ENCODE data around the gene STARD9. TPM values are rescaled to one million over a fixed set of nuclear protein-coding genes. Genes with fewer than 3 reads are reported as not detected.

Gene STARD9
- total RNA-seq, 1 donor from 2014 or later: 1.6 TPM

DNA sequence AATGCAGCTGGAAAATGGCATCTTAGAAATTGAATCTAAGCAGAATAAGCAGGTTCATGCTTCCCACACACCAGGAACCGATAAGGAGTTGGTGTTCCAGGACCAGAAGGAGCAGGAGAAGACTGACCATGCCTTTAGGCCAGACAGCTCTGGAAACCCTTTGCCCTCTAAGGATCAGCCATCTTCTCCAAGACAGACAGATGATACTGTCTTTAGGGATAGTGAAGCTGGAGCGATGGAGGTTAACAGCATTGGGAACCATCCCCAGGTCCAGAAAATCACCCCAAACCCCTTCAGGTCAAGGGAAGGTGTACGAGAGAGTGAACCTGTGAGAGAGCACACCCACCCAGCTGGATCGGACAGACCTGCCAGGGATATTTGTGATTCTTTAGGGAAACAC, 112.3 kb downstream of the STARD9 start:
- FAIRE-seq (peak; percentile 84), DNase-seq (ENCODE audit: low read depth) (no peak)
- Histone ChIP-seq H3K4me3 (ENCODE audit: low read depth, low read length) (no peak overlapping the region), H3K36me3 (ENCODE audit: control insufficient read depth, insufficient read depth, low read length) (no peaks in the 10 kb centered on the region), H3K27me3 (ENCODE audit: control insufficient read depth, insufficient read depth, low read length) (no peaks in the 10 kb centered on the region)
- TF ChIP-seq, protein P1, sequence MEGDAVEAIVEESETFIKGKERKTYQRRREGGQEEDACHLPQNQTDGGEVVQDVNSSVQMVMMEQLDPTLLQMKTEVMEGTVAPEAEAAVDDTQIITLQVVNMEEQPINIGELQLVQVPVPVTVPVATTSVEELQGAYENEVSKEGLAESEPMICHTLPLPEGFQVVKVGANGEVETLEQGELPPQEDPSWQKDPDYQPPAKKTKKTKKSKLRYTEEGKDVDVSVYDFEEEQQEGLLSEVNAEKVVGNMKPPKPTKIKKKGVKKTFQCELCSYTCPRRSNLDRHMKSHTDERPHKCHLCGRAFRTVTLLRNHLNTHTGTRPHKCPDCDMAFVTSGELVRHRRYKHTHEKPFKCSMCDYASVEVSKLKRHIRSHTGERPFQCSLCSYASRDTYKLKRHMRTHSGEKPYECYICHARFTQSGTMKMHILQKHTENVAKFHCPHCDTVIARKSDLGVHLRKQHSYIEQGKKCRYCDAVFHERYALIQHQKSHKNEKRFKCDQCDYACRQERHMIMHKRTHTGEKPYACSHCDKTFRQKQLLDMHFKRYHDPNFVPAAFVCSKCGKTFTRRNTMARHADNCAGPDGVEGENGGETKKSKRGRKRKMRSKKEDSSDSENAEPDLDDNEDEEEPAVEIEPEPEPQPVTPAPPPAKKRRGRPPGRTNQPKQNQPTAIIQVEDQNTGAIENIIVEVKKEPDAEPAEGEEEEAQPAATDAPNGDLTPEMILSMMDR (IDR thresholded peaks at IDR 0.05; ENCODE audit: insufficient read depth, low read length, severe bottlenecking): no peak

DNA sequence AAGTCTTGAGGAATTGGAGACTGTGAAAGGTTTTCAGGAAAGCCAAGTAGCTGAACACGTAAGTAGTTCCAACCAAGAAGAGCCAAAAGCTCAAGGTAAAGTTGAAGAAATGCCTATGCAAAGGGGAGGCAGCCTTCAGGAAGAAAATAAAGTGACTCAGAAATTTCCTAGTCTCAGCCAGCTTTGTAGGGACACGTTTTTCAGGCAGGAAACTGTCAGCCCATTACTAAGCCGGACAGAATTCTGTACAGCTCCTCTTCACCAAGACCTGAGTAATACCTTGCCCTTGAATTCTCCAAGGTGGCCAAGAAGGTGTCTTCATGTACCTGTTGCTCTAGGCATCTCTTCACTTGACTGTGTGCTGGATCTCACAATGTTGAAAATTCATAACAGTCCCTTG, 112.9 kb downstream of the STARD9 start:
- no peaks in the 10 kb centered on the region for H3K36me3 ChIP-seq (ENCODE audit: control insufficient read depth, insufficient read depth, low read length)
- FAIRE-seq (peak; percentile 76), DNase-seq (ENCODE audit: low read depth) (peak; percentile 94)
- TF ChIP-seq, protein P1 (IDR thresholded peaks at IDR 0.05; ENCODE audit: insufficient read depth, low read length, severe bottlenecking): no peak
- no peaks in the 10 kb centered on the region for H3K27me3 ChIP-seq (ENCODE audit: control insufficient read depth, insufficient read depth, low read length)
- H3K4me3 ChIP-seq (ENCODE audit: low read depth, low read length): no peak overlapping the region

DNA sequence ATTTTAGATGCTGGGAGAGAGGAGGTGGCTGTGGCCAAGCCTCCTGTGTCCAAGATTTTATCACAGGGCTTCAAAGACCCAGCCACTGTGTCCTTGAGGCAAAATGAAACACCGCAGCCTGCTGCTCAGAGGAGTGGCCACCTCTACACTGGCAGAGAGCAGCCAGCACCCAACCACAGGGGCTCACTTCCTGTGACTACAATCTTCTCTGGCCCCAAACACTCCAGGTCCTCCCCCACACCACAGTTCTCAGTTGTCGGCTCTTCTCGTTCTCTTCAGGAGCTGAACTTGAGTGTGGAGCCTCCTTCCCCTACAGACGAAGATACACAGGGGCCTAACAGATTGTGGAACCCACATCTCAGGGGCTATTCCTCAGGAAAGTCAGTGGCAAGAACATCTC, 115.9 kb downstream of the STARD9 start:
- FAIRE-seq: no peak
- no peaks in the 10 kb centered on the region for H3K27me3 ChIP-seq (ENCODE audit: control insufficient read depth, insufficient read depth, low read length)
- no peak for DNase-seq (ENCODE audit: low read depth)

DNA sequence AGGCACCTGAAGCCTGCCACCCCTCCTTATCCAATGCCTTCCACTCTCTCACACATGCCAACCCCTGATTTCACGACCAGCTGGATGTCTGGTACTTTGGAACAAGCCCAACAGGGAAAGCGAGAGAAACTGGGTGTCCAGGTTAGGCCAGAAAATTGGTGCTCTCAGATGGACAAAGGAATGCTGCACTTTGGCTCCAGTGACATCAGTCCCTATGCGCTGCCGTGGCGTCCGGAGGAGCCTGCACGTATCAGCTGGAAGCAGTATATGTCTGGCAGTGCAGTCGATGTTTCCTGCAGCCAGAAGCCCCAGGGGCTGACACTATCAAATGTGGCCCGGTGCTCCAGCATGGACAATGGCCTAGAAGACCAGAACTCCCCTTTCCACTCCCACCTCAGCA, 116.4 kb downstream of the STARD9 start:
- Histone ChIP-seq H3K4me3 (ENCODE audit: low read depth, low read length) (no peak overlapping the region), H3K36me3 (ENCODE audit: control insufficient read depth, insufficient read depth, low read length) (no peaks in the 10 kb centered on the region), H3K27me3 (ENCODE audit: control insufficient read depth, insufficient read depth, low read length) (no peaks in the 10 kb centered on the region)
- TF ChIP-seq, protein P1 (IDR thresholded peaks at IDR 0.05; ENCODE audit: insufficient read depth, low read length, severe bottlenecking): no peak
- no peak for DNase-seq (ENCODE audit: low read depth)
- no peak for FAIRE-seq

More for the DNA sequence above, 115.9 kb downstream of the STARD9 start:
- Histone ChIP-seq H3K36me3 (ENCODE audit: control insufficient read depth, insufficient read depth, low read length) (no peaks in the 10 kb centered on the region), H3K4me3 (ENCODE audit: low read depth, low read length) (no peak overlapping the region)
- TF ChIP-seq, protein P1 (IDR thresholded peaks at IDR 0.05; ENCODE audit: insufficient read depth, low read length, severe bottlenecking): no peak

DNA sequence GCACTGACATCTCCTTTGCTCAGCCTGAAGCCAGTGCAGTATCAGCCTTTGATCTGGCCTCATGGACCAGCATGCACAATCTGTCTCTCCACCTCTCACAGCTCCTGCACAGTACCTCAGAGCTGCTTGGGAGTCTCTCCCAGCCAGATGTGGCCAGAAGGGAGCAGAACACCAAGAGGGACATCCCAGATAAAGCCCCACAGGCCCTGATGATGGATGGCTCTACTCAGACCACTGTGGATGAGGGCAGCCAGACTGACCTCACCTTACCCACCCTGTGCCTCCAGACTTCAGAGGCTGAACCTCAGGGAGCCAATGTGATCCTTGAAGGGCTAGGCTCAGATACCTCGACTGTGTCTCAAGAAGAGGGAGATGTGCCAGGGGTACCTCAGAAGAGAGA, 117.1 kb downstream of the STARD9 start:
- no peak for DNase-seq (ENCODE audit: low read depth)
- no peaks in the 10 kb centered on the region for H3K36me3 ChIP-seq (ENCODE audit: control insufficient read depth, insufficient read depth, low read length)
- FAIRE-seq: peak; percentile 68
- no peaks in the 10 kb centered on the region for H3K27me3 ChIP-seq (ENCODE audit: control insufficient read depth, insufficient read depth, low read length)
- TF ChIP-seq, protein P1 (IDR thresholded peaks at IDR 0.05; ENCODE audit: insufficient read depth, low read length, severe bottlenecking): no peak
- no peak overlapping the region for H3K4me3 ChIP-seq (ENCODE audit: low read depth, low read length)

DNA sequence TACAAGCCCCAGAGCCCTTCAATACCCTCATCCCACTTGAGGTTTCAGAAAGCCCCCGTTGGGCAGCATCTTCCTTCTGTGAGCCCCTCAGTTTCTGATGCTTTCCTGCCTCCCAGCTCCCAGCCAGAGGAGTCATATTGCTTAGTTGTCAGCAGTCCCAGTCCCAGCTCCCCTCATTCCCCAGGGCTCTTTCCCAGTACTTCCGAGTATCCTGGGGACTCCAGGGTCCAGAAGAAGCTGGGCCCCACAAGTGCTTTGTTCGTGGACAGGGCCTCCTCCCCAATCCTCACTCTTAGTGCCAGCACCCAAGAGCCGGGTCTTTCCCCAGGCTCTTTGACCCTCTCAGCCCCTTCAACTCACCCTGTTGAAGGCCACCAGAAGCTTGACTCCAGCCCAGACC, 117.6 kb downstream of the STARD9 start:
- H3K36me3 ChIP-seq (ENCODE audit: control insufficient read depth, insufficient read depth, low read length): no peaks in the 10 kb centered on the region
- no peak overlapping the region for H3K4me3 ChIP-seq (ENCODE audit: low read depth, low read length)
- H3K27me3 ChIP-seq (ENCODE audit: control insufficient read depth, insufficient read depth, low read length): no peaks in the 10 kb centered on the region
- DNase-seq (ENCODE audit: low read depth) (no peak), FAIRE-seq (no peak)
- TF ChIP-seq, protein P1 (IDR thresholded peaks at IDR 0.05; ENCODE audit: insufficient read depth, low read length, severe bottlenecking): no peak
